ENCODE data around the gene ZFAND6.

DNA sequence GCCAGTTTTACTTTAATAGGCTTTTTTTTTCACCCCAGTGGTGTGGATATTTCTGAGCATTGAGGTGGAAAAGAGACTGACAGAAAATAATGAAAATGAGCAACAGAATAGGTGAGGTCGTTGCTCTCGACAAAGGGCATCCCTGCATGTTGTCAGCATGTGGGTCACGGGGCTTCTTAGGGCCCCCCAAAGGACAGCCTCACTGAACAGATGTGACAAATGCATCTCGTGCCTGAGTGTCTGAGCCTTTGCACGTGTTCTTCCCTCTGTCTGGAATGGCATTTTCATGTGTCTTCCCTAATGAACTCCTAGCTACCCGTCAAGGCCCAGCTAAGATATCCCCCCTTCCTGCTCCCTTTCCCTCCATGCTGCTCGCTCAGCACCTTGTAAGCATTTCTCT is 125.1 kb downstream of the ZFAND6 start:
- TF ChIP-seq POLR2AphosphoS5 (IDR thresholded peaks at IDR 0.05; ENCODE audit: low read depth, low read length) = no peak
- TF ChIP-seq POLR2A (IDR thresholded peaks at IDR 0.05; ENCODE audit: low read depth, low read length) = no peak
